Endothelial cell of umbilical vein (primary cell): ENCODE measurements around the gene KCNH6. TPM values are rescaled to one million over a fixed set of nuclear protein-coding genes. Genes with fewer than 3 reads are reported as not detected.
A peak's percentile ranks its signal among the peaks of the same experiment; 100 is the strongest.

Experiments
- BruUV-seq: library from RNA; stranded (reverse); fragments of 400-500 nt; replicated peaks from 2 replicates; lab custom pipeline; 2021; lab: Mats Ljungman, UMichigan
- CTCF ChIA-PET: fragments of 300-600, 350-600 bp; sonication (Branson Sonifier 250); formaldehyde crosslinking; loops from one replicate; lab custom pipeline; 2021; ENCODE audit warnings: antibody characterized with exemption, inconsistent platforms; lab: Charles Lee
- POLR2A ChIA-PET: fragments of 300-600, 350-600 bp; sonication (Branson Sonifier 250); formaldehyde crosslinking; loops from one replicate; lab custom pipeline; 2021; ENCODE audit warnings: antibody characterized with exemption, inconsistent platforms; lab: Charles Lee
- DNase-seq: peaks from one replicate; pipeline ENCODE4 v3.0.0-alpha.2; 2011; ENCODE audit warnings: low read depth, low spot score
- FAIRE-seq: peaks from 2 replicates; lab custom pipeline; 2011; peaks lifted over from hg19 to GRCh38; lab: Jason Lieb, UNC
- H2AFZ ChIP-seq: 2 replicates; pipeline ENCODE4 v1.6.0; 2012; ENCODE audit warnings: low read depth, low read length, control low read depth, inconsistent platforms
- H3K27ac ChIP-seq: 2 replicates; pipeline ENCODE4 v1.5.1; 2011; ENCODE audit warnings: low read depth, mild to moderate bottlenecking, control low read depth, low read length, moderate library complexity; ENCODE audit not compliant: insufficient read depth
- H3K27me3 ChIP-seq, 2 experiments: 2 replicates each; pipeline versions ENCODE4 v1.6.0 to v1.6.1; 2011; ENCODE audit warnings: low read length in 2 of 2, mixed read lengths in 1 of 2; ENCODE audit not compliant: control insufficient read depth in 2 of 2, insufficient read depth in 2 of 2
- H3K36me3 ChIP-seq, 2 experiments: 2 replicates in 1 of 2; 3 replicates in 1 of 2; pipeline ENCODE4 v1.5.1; 2011; ENCODE audit warnings: low read length in 2 of 2, mild to moderate bottlenecking in 1 of 2, moderate library complexity in 1 of 2; ENCODE audit not compliant: control insufficient read depth in 2 of 2, insufficient read depth in 2 of 2; ENCODE audit errors: extremely low read depth in 1 of 2
- H3K4me1 ChIP-seq: 3 replicates; pipeline ENCODE4 v1.5.1; 2011; ENCODE audit warnings: mild to moderate bottlenecking, low read length; ENCODE audit not compliant: control insufficient read depth, insufficient read depth; ENCODE audit errors: extremely low read depth
- H3K4me2 ChIP-seq: 2 replicates; pipeline ENCODE4 v1.6.1; 2011; ENCODE audit warnings: low read length, control low read depth, mixed read lengths; ENCODE audit not compliant: insufficient read depth
- H3K4me3 ChIP-seq, 3 experiments: fragments of 200-600 bp in 1 of 3; sonication (generic), shearing (Covaris generic) in 1 of 3; replicated peaks in 1 of 3; 2 replicates each; pipeline ENCODE4 v1.5.1; 2011 to 2016; ENCODE audit warnings: control low read depth in 3 of 3, low read length in 3 of 3, mild to moderate bottlenecking in 2 of 3, inconsistent platforms in 1 of 3, low read depth in 1 of 3, moderate library complexity in 1 of 3; ENCODE audit not compliant: insufficient read depth in 1 of 3
- H3K79me2 ChIP-seq: 2 replicates; pipeline ENCODE4 v1.6.0; 2012; ENCODE audit warnings: low read length, inconsistent platforms; ENCODE audit not compliant: control insufficient read depth, insufficient read depth
- H3K9ac ChIP-seq: replicated peaks from 2 replicates; pipeline ENCODE3; 2011; ENCODE audit warnings: low read length, control low read depth; ENCODE audit not compliant: insufficient read depth; ENCODE audit errors: extremely low read depth
- H3K9me1 ChIP-seq: replicated peaks from 3 replicates; pipeline ENCODE4 v1.6.0; 2011; ENCODE audit warnings: mild to moderate bottlenecking, low read length; ENCODE audit not compliant: control insufficient read depth, insufficient read depth; ENCODE audit errors: extremely low read depth
- H3K9me3 ChIP-seq: replicated peaks from 2 replicates; pipeline ENCODE4 v1.5.1; 2012; ENCODE audit warnings: low read length, inconsistent platforms; ENCODE audit not compliant: control insufficient read depth, insufficient read depth
- H4K20me1 ChIP-seq: replicated peaks from 2 replicates; pipeline ENCODE3; 2011; ENCODE audit warnings: mild to moderate bottlenecking, low read length; ENCODE audit not compliant: control insufficient read depth, insufficient read depth; ENCODE audit errors: extremely low read depth
- JUN ChIP-seq: IDR thresholded peaks from 2 replicates; pipeline ENCODE4 v1.6.1; 2011; ENCODE audit warnings: borderline replicate concordance, low read depth; ENCODE audit not compliant: insufficient read length, insufficient read depth
- POLR2A ChIP-seq: IDR thresholded peaks from 2 replicates; pipeline ENCODE4 v1.6.1; 2012; ENCODE audit warnings: low read depth, mild to moderate bottlenecking, control low read depth, low read length
- POLR2AphosphoS5 ChIP-seq: IDR thresholded peaks from 2 replicates; pipeline ENCODE4 v1.6.1; 2012; ENCODE audit warnings: low read depth, mild to moderate bottlenecking, control low read depth, low read length, moderate library complexity; ENCODE audit not compliant: insufficient read depth
- dilution Hi-C: fragments of 300-500 bp; cut with MboI; formaldehyde crosslinking; loops from one replicate; pipeline ENCODE4 v1.15.0; 2019; ENCODE audit warnings: low sequenced_read_pairs; ENCODE audit not compliant: extremely low pct_ligation_motif_present
- intact Hi-C: fragments of 100-400 bp; cut with micrococcal nuclease; formaldehyde crosslinking; loops from one replicate; pipeline ENCODE4 v1.10.0; 2022
- polyA plus RNA-seq, 4 experiments: library from polyadenylated mRNA; depleted of rRNA in 3 of 4; stranded (reverse) in 3 of 4; unstranded in 1 of 4; fragments of >200 nt; gene quantifications; 2 replicates each; pipeline versions ENCODE4 v1.2.1 to v1.2.3, GENCODE V29; 2011 to 2012; ENCODE audit warnings: missing spikeins in 1 of 4
- total RNA-seq: library from RNA; stranded (reverse); gene quantifications from 2 replicates; pipeline ENCODE4 v1.2.3, GENCODE V29; 2021
- TF ChIP-seq, protein P1 (sequence below), 2 donors: IDR thresholded peaks; 1 replicate in 1 of 2; 2 replicates in 1 of 2; pipeline ENCODE4 v1.5.1; 2011; ENCODE audit warnings: low read length in 2 of 2, mild to moderate bottlenecking in 2 of 2, moderate library complexity in 2 of 2, control low read depth in 1 of 2, inconsistent platforms in 1 of 2, low read depth in 1 of 2; ENCODE audit not compliant: insufficient read depth in 1 of 2; ENCODE audit errors: extremely low read depth in 1 of 2

KCNH6 gene
- total and polyA plus RNA-seq, 2 donors (not counting 3 experiments of a cell fraction or from before 2014, with no cell fraction given), result 0.07 TPM; not detected in 1

DNA sequence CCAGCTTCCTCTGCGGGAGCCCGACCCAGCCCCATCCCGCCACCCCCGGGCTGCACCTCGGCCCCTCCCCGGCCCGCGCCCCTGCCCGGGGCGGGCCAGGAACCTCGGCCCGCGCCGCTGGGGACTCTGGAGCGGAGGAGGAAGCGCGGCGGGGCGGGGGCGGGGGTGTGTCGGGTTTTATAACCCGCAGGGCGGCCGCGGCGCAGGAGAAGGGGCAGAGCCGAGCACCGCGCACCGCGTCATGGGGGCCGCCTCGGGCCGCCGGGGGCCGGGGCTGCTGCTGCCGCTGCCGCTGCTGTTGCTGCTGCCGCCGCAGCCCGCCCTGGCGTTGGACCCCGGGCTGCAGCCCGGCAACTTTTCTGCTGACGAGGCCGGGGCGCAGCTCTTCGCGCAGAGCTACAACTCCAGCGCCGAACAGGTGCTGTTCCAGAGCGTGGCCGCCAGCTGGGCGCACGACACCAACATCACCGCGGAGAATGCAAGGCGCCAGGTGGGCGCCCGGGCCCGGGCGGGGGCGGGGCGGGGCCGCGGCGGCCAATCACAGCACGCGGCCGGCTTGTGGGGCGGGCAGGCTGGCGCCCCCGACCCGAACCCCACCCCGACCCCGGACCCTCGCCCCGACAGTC is 46.2 kb upstream of the KCNH6 start, which contains the start of gene ACE:
ACE (plus strand) TSS at position 208 of the 626 bp plus-strand sequence; CDS start at position 242, 34 bp downstream.
- no peaks in the 10 kb centered on the region for H3K79me2 ChIP-seq
- no TSS peak for BruUV-seq
- no peaks in the 10 kb centered on the region for H3K9me3 ChIP-seq
- DNase-seq (peak; percentile 43), FAIRE-seq (peak; percentile 59)
- TF ChIP-seq POLR2AphosphoS5, result peak; percentile 35
- no peak for TF ChIP-seq JUN
- TF ChIP-seq POLR2A, result peak; percentile 20
- TF ChIP-seq, protein P1, sequence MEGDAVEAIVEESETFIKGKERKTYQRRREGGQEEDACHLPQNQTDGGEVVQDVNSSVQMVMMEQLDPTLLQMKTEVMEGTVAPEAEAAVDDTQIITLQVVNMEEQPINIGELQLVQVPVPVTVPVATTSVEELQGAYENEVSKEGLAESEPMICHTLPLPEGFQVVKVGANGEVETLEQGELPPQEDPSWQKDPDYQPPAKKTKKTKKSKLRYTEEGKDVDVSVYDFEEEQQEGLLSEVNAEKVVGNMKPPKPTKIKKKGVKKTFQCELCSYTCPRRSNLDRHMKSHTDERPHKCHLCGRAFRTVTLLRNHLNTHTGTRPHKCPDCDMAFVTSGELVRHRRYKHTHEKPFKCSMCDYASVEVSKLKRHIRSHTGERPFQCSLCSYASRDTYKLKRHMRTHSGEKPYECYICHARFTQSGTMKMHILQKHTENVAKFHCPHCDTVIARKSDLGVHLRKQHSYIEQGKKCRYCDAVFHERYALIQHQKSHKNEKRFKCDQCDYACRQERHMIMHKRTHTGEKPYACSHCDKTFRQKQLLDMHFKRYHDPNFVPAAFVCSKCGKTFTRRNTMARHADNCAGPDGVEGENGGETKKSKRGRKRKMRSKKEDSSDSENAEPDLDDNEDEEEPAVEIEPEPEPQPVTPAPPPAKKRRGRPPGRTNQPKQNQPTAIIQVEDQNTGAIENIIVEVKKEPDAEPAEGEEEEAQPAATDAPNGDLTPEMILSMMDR (IDR thresholded peaks at IDR 0.05; ENCODE audit: extremely low read depth in 1 of 2, insufficient read depth in 1 of 2, low read depth in 1 of 2, low read length in 2 of 2), result no peak
- dilution Hi-C loops (no loop called here), intact Hi-C loops (no loop called here)
- CTCF ChIA-PET, result interaction anchor here (1.6 to 11.1 kb wide), 7 partner anchors 8 to 135 kb away, joined by 7 to 540 read pairs (median 31); partner anchors contain the start of gene CYB561
- H2AFZ ChIP-seq, result peak within 1 kb of the TSS; percentile 41
- no peaks in the 10 kb centered on the region for H3K27me3 ChIP-seq
- H3K27ac ChIP-seq, result peak within 1 kb of the TSS; percentile 14
- H3K9me1 ChIP-seq, result no peaks in the 10 kb centered on the region
- POLR2A ChIA-PET, result interaction anchor here (1.4 to 2.2 kb wide), 2 partner anchors 30 to 45 kb away, joined by 3 to 13 read pairs; partner anchors contain the start of gene CYB561
- peaks cover 0 to 21% of the 10 kb centered on the region in 2 experiments for H3K36me3 ChIP-seq
- H3K9ac ChIP-seq, result peak within 1 kb of the TSS; percentile 56
- H3K4me3 ChIP-seq, result peak within 1 kb of the TSS; percentile 16 to 62 (median 54)
- H3K4me2 ChIP-seq, result peak within 1 kb of the TSS; percentile 62
- peaks cover 31% of the 10 kb centered on the region for H3K4me1 ChIP-seq
- H4K20me1 ChIP-seq, result no peaks in the 10 kb centered on the region
